Ishikawa (cell line): ENCODE measurements around the gene AGAP5.

ENCODE experiments used
- EP300 ChIP-seq: IDR thresholded peaks from 2 replicates; pipeline ENCODE4 v1.6.1; 2012; ENCODE audit warnings: borderline replicate concordance
- NFIC ChIP-seq: IDR thresholded peaks from 2 replicates; pipeline ENCODE4 v1.6.1; 2012

DNA sequence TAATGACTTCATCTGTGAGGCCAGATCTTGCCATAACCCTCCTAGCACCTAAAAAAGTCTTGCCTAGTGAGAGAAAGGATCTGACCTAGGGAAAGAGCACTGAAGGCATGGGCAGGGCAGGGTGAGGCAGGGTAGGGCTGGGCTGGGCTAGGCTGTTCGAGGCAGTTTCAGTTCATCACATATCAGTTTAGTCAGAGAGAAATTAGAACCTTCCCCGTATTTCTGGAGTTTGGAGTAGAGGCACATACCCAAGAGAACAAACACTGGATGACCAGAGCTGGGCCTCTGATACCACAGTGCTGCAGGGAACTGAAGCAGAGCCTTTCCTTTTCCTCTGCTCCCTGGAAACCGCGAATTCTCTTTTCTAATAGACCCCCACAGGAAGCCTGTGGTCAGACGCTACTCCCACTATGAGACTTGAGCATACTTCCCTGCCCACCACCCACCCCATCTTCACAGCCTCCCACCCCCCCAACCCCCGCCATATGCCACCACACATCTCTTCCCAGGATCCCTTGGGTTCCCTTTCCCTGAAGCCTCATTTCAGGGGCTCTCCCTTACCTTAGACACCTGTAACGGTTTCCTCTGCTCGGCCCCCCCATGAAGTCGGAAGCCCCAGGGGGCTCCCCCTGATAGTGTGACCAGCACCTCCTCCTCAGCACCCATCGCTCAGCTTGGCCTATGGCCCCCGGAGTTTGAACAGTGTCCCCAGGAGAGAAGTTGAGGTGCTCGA is 42.5 kb downstream of the AGAP5 start:
- TF ChIP-seq EP300 (no peak), NFIC (no peak)
